H9 (cell line): ENCODE measurements around the gene RHOV. TPM values are rescaled to one million over a fixed set of nuclear protein-coding genes. Genes with fewer than 3 reads are reported as not detected.
A peak's percentile ranks its signal among the peaks of the same experiment; 100 is the strongest.

ENCODE experiments used
- DNase-seq: peaks from one replicate; pipeline ENCODE4 v3.0.0-alpha.2; 2017
- H2AFZ ChIP-seq: one replicate; pipeline ENCODE4 v1.6.1; 2013; ENCODE audit warnings: mild to moderate bottlenecking, low read length, control low read depth, moderate library complexity
- H2AK5ac ChIP-seq: 2 replicates; pipeline ENCODE4 v1.6.1; 2013; ENCODE audit warnings: low read length, control low read depth, mixed read lengths; ENCODE audit not compliant: insufficient read length
- H2BK120ac ChIP-seq: one replicate; pipeline ENCODE4 v1.6.1; 2013; ENCODE audit warnings: low read depth, mild to moderate bottlenecking, low read length, control low read depth, inconsistent platforms; ENCODE audit not compliant: poor library complexity, severe bottlenecking
- H2BK12ac ChIP-seq: 2 replicates; pipeline ENCODE4 v1.6.1; 2013; ENCODE audit warnings: low read length, control low read depth, mixed read lengths, low read depth; ENCODE audit not compliant: insufficient read length
- H2BK15ac ChIP-seq: 2 replicates; pipeline ENCODE4 v1.6.1; 2013; ENCODE audit warnings: low read depth, low read length, control low read depth
- H2BK20ac ChIP-seq: one replicate; pipeline ENCODE4 v1.6.1; 2013; ENCODE audit warnings: low read depth, mild to moderate bottlenecking, low read length, control low read depth, inconsistent platforms; ENCODE audit not compliant: poor library complexity, severe bottlenecking
- H2BK5ac ChIP-seq: 2 replicates; pipeline ENCODE4 v1.6.1; 2013; ENCODE audit warnings: low read length, control low read depth, mixed read lengths; ENCODE audit not compliant: insufficient read length
- H3K14ac ChIP-seq: 2 replicates; pipeline ENCODE4 v1.6.1; 2013; ENCODE audit warnings: low read length, control low read depth; ENCODE audit not compliant: insufficient read depth
- H3K18ac ChIP-seq: 2 replicates; pipeline ENCODE4 v1.6.1; 2013; ENCODE audit warnings: low read depth, mild to moderate bottlenecking, mixed read lengths, low read length, control low read depth; ENCODE audit not compliant: insufficient read length
- H3K23ac ChIP-seq: 2 replicates; pipeline ENCODE4 v1.6.1; 2013; ENCODE audit warnings: low read length, control low read depth, mixed read lengths, low read depth; ENCODE audit not compliant: insufficient read length
- H3K23me2 ChIP-seq: 2 replicates; pipeline ENCODE4 v1.6.1; 2013; ENCODE audit warnings: low read depth, mild to moderate bottlenecking, mixed read lengths, low read length, control low read depth; ENCODE audit not compliant: insufficient read length, poor library complexity, severe bottlenecking
- H3K27ac ChIP-seq: 2 replicates; pipeline ENCODE4 v1.5.1; 2013; ENCODE audit warnings: low read length, control low read depth, mixed read lengths, low read depth; ENCODE audit not compliant: insufficient read length
- H3K27me3 ChIP-seq: 2 replicates; pipeline ENCODE4 v1.6.1; 2013; ENCODE audit warnings: low read length, control low read depth, inconsistent platforms; ENCODE audit not compliant: insufficient read depth
- H3K4ac ChIP-seq: 2 replicates; pipeline ENCODE4 v1.6.1; 2013; ENCODE audit warnings: low read depth, mild to moderate bottlenecking, control low read depth, inconsistent platforms, low read length, moderate library complexity
- H3K4me1 ChIP-seq: 2 replicates; pipeline ENCODE4 v1.6.1; 2013; ENCODE audit warnings: low read length, control low read depth, inconsistent platforms; ENCODE audit not compliant: insufficient read depth
- H3K4me2 ChIP-seq: 2 replicates; pipeline ENCODE4 v1.6.1; 2013; ENCODE audit warnings: low read length, control low read depth, mixed read lengths; ENCODE audit not compliant: insufficient read length, insufficient read depth
- H3K56ac ChIP-seq: 2 replicates; pipeline ENCODE4 v1.6.1; 2013; ENCODE audit warnings: low read depth, mild to moderate bottlenecking, mixed read lengths, low read length, control low read depth; ENCODE audit not compliant: insufficient read length
- H3K79me1 ChIP-seq: 2 replicates; pipeline ENCODE4 v1.6.1; 2013; ENCODE audit warnings: low read depth, mild to moderate bottlenecking, moderate library complexity, low read length, control low read depth, inconsistent platforms; ENCODE audit not compliant: insufficient read depth, poor library complexity, severe bottlenecking
- H3K79me2 ChIP-seq: 2 replicates; pipeline ENCODE4 v1.6.1; 2013; ENCODE audit warnings: low read length, control low read depth, inconsistent platforms; ENCODE audit not compliant: insufficient read depth
- H3K9ac ChIP-seq: 2 replicates; pipeline ENCODE4 v1.6.1; 2013; ENCODE audit warnings: low read length, control low read depth, mixed read lengths; ENCODE audit not compliant: insufficient read length; ENCODE audit errors: extremely low read depth
- H3K9me3 ChIP-seq: one replicate; pipeline ENCODE4 v1.6.1; 2013; ENCODE audit warnings: low read depth, low read length, inconsistent platforms; ENCODE audit not compliant: control insufficient read depth
- H3T11ph ChIP-seq: one replicate; pipeline ENCODE4 v1.6.1; 2013; ENCODE audit warnings: mild to moderate bottlenecking, low read length, control low read depth, inconsistent platforms
- H4K20me1 ChIP-seq: one replicate; pipeline ENCODE4 v1.6.1; 2013; ENCODE audit not compliant: control insufficient read depth, insufficient read length, insufficient read depth
- H4K5ac ChIP-seq: 2 replicates; pipeline ENCODE4 v1.6.1; 2013; ENCODE audit warnings: low read depth, mild to moderate bottlenecking, mixed read lengths, low read length, control low read depth; ENCODE audit not compliant: insufficient read length
- H4K8ac ChIP-seq: replicated peaks from 2 replicates; pipeline ENCODE4 v1.6.1; 2013; ENCODE audit warnings: low read length, control low read depth, mixed read lengths, low read depth; ENCODE audit not compliant: insufficient read length
- H4K91ac ChIP-seq: 2 replicates; pipeline ENCODE4 v1.6.1; 2013; ENCODE audit warnings: low read depth, mild to moderate bottlenecking, moderate library complexity, mixed read lengths, low read length, control low read depth; ENCODE audit not compliant: insufficient read length
- H3K27ac Mint-ChIP-seq, 3 experiments: 2 replicates in 2 of 3; 3 replicates in 1 of 3; pipeline ENCODE4 v1.8.0; 2020 to 2021; ENCODE audit warnings: mixed read lengths in 3 of 3, mild to moderate bottlenecking in 1 of 3, moderate library complexity in 1 of 3
- H3K27me3 Mint-ChIP-seq: 2 replicates; pipeline ENCODE4 v1.8.0; 2021; ENCODE audit warnings: low read depth, mild to moderate bottlenecking, moderate library complexity, mixed read lengths
- H3K36me3 Mint-ChIP-seq, 3 experiments: 2 replicates in 2 of 3; 3 replicates in 1 of 3; pipeline ENCODE4 v1.8.0; 2020 to 2021; ENCODE audit warnings: low read depth in 3 of 3, mixed read lengths in 3 of 3; ENCODE audit not compliant: insufficient read depth in 1 of 3
- H3K4me1 Mint-ChIP-seq, 2 experiments: 2 replicates each; pipeline ENCODE4 v1.8.0; 2020; ENCODE audit warnings: mixed read lengths in 2 of 2
- H3K4me3 Mint-ChIP-seq, 2 experiments: 2 replicates in 1 of 2; 3 replicates in 1 of 2; pipeline ENCODE4 v1.8.0; 2020 to 2021; ENCODE audit warnings: mild to moderate bottlenecking in 2 of 2, mixed read lengths in 2 of 2, moderate library complexity in 1 of 2
- H3K9me3 Mint-ChIP-seq, 2 experiments: 2 replicates in 1 of 2; 3 replicates in 1 of 2; pipeline ENCODE4 v1.8.0; 2020; ENCODE audit warnings: mild to moderate bottlenecking in 2 of 2, mixed read lengths in 2 of 2, moderate library complexity in 1 of 2
- WGBS: extraction: QIAGEN DNeasy Blood & Tissue Kit; methylation state at CpG from one replicate; pipeline ENCODE4 v1.1.7; 2013; ENCODE audit warnings: missing lambda C conversion rate, low lambda C conversion rate, mixed read lengths; ENCODE audit not compliant: insufficient read length; ENCODE audit errors: extremely low coverage; 5-methylcytosine and 5-hydroxymethylcytosine counted together
- total RNA-seq: library from RNA; stranded (reverse); gene quantifications from 2 replicates; pipeline ENCODE4 v1.2.1, GENCODE V29; 2021
- TF ChIP-seq, protein P1 (sequence below): fragments of 200-600 bp; sonication (generic); conservative IDR thresholded peaks from 3 replicates; pipeline ENCODE4 v1.8.0; 2021; ENCODE audit warnings: antibody characterized with exemption, mild to moderate bottlenecking

Gene RHOV
- total RNA-seq, 1 experiment from 2014 or later, result 3.9 TPM

DNA sequence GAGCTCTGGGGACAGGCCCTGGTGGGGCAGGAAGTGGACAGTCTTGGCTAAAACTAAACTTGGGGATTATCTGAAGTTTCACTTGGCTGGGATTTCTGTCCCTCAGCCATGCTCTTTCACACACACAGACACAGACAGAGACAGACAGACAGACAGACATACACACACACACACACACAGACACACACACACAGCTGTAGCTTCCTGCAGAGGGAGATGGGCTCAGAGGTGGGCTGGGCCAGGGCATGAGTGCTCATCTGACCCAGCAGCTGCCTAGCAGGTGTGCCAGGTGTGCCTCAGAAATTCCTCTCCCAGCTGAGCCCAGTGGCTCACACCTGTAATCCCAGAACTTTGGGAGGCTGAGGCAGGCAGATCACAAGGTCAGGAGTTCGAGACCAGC, 3.3 kb downstream of the RHOV start:
- Histone ChIP-seq H3K9me3 (no peaks in the 10 kb centered on the region), H3K4ac (no peak overlapping the region)
- no peaks in the 10 kb centered on the region; a peak in 1 of 5 replicates for H3K9me3 Mint-ChIP-seq

More for the DNA sequence above, 3.3 kb downstream of the RHOV start:
- H4K91ac ChIP-seq, result no peak overlapping the region
- no peak overlapping the region for H2AK5ac ChIP-seq
- no peak overlapping the region for H3K9ac ChIP-seq
- H3K14ac ChIP-seq, result no peak overlapping the region
- H4K8ac ChIP-seq, result no peak overlapping the region
- H3K79me2 ChIP-seq, result no peaks in the 10 kb centered on the region
- H3T11ph ChIP-seq, result no peak overlapping the region
- no peaks in the 10 kb centered on the region for H3K79me1 ChIP-seq
- peaks cover 3% of the 10 kb centered on the region for H3K23me2 ChIP-seq
- H4K20me1 ChIP-seq, result no peaks in the 10 kb centered on the region
- H3K4me1 ChIP-seq, result no peaks in the 10 kb centered on the region; the same call in 1 of the 2 replicates
- H3K4me2 ChIP-seq, result no peak overlapping the region
- no peaks in the 10 kb centered on the region for H3K27me3 ChIP-seq
- H3K23ac ChIP-seq, result no peak overlapping the region
- no peak overlapping the region for H3K18ac ChIP-seq
- H2BK5ac ChIP-seq, result no peak overlapping the region
- Mint-ChIP-seq H3K36me3 (no peaks in the 10 kb centered on the region), H3K4me3 (no peak overlapping the region), H3K27ac (peak overlapping the region in 1 of 3 experiments; percentile 39; a peak in 2 of 7 replicates), H3K27me3 (peaks cover 2% of the 10 kb centered on the region), H3K4me1 (peaks cover 19 to 34% of the 10 kb centered on the region in 2 experiments)
- DNase-seq, result no peak
- no CpG with 5 or more reads among the region's 1 CpG for WGBS
- no peak overlapping the region for H2AFZ ChIP-seq
- TF ChIP-seq, protein P1, sequence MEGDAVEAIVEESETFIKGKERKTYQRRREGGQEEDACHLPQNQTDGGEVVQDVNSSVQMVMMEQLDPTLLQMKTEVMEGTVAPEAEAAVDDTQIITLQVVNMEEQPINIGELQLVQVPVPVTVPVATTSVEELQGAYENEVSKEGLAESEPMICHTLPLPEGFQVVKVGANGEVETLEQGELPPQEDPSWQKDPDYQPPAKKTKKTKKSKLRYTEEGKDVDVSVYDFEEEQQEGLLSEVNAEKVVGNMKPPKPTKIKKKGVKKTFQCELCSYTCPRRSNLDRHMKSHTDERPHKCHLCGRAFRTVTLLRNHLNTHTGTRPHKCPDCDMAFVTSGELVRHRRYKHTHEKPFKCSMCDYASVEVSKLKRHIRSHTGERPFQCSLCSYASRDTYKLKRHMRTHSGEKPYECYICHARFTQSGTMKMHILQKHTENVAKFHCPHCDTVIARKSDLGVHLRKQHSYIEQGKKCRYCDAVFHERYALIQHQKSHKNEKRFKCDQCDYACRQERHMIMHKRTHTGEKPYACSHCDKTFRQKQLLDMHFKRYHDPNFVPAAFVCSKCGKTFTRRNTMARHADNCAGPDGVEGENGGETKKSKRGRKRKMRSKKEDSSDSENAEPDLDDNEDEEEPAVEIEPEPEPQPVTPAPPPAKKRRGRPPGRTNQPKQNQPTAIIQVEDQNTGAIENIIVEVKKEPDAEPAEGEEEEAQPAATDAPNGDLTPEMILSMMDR, result no peak
- H3K27ac ChIP-seq, result no peak overlapping the region
- no peak overlapping the region for H4K5ac ChIP-seq
- no peak overlapping the region for H3K56ac ChIP-seq
- H2BK12ac ChIP-seq, result no peak overlapping the region
- no peak overlapping the region for H2BK15ac ChIP-seq
- H2BK120ac ChIP-seq, result no peak overlapping the region
- no peak overlapping the region for H2BK20ac ChIP-seq
